IMR-90 (cell line): ENCODE data around the gene PSG5. TPM values are rescaled to one million over a fixed set of nuclear protein-coding genes. Genes with fewer than 3 reads are reported as not detected.
"Not testable (repeated sequence)": the region's sequence is repeated elsewhere in the genome, so short reads cannot be mapped to it uniquely, and the experiment has no call there.

Source experiments
- ATAC-seq: fragments of 200-7000 bp; cut with Tn5 transposase; 2 replicates; pipeline ENCODE4 v1.9.1; 2020; ENCODE audit warnings: low read depth, mild to moderate bottlenecking, moderate library complexity
- BruUV-seq: library from RNA; stranded (reverse); fragments of 400-500 nt; replicated peaks from 2 replicates; lab custom pipeline; 2021; lab: Mats Ljungman, UMichigan
- CTCF ChIA-PET: fragments of 300-600 bp; formaldehyde crosslinking; extraction: SDS; loops from one replicate; lab custom pipeline; 2021; ENCODE audit warnings: antibody characterized with exemption; lab: Yijun Ruan, JAX
- POLR2A ChIA-PET: fragments of 300-600 bp; sonication (Branson Sonifier 250); formaldehyde crosslinking; loops from one replicate; lab custom pipeline; 2022; ENCODE audit warnings: antibody characterized with exemption; ENCODE audit not compliant: unreplicated experiment; lab: Charles Lee
- DNase-seq: peaks from one replicate; pipeline ENCODE4 v3.0.0; 2013
- H2AFZ ChIP-seq: replicated peaks from 2 replicates; pipeline ENCODE3; 2013; ENCODE audit warnings: low read length, mild to moderate bottlenecking; ENCODE audit not compliant: poor library complexity
- H2AK5ac ChIP-seq: 2 replicates; pipeline ENCODE4 v1.6.1; 2013; ENCODE audit warnings: low read depth, low read length, inconsistent platforms
- H2AK9ac ChIP-seq: replicated peaks from 2 replicates; pipeline ENCODE3; 2013; ENCODE audit warnings: mild to moderate bottlenecking, low read depth, low read length, moderate library complexity; ENCODE audit not compliant: poor library complexity
- H2BK120ac ChIP-seq: 2 replicates; pipeline ENCODE4 v1.6.1; 2013; ENCODE audit warnings: low read depth, low read length, inconsistent platforms
- H2BK15ac ChIP-seq: 3 replicates; pipeline ENCODE4 v1.6.1; 2013; ENCODE audit warnings: low read depth, low read length, inconsistent platforms
- H2BK20ac ChIP-seq: 2 replicates; pipeline ENCODE4 v1.6.1; 2013; ENCODE audit warnings: low read depth, mild to moderate bottlenecking, inconsistent platforms, low read length, moderate library complexity
- H2BK5ac ChIP-seq: 2 replicates; pipeline ENCODE4 v1.6.1; 2013; ENCODE audit warnings: mild to moderate bottlenecking, low read depth, low read length, inconsistent platforms; ENCODE audit not compliant: poor library complexity, severe bottlenecking
- H3K14ac ChIP-seq: replicated peaks from 2 replicates; pipeline ENCODE4 v1.6.1; 2013; ENCODE audit warnings: low read depth, low read length, inconsistent platforms
- H3K18ac ChIP-seq: 2 replicates; pipeline ENCODE4 v1.6.1; 2013; ENCODE audit warnings: low read depth, low read length, control low read depth
- H3K23ac ChIP-seq: 2 replicates; pipeline ENCODE4 v1.6.1; 2013; ENCODE audit warnings: low read depth, low read length, inconsistent platforms
- H3K27ac ChIP-seq: 2 replicates; pipeline ENCODE4 v1.5.1; 2013; ENCODE audit warnings: mild to moderate bottlenecking, control low read depth, low read length; ENCODE audit not compliant: insufficient read depth
- H3K27me3 ChIP-seq: 2 replicates; pipeline ENCODE4 v1.6.1; 2013; ENCODE audit warnings: low read length; ENCODE audit not compliant: control insufficient read depth, insufficient read depth
- H3K36me3 ChIP-seq: 2 replicates; pipeline ENCODE4 v1.6.1; 2013; ENCODE audit warnings: low read length, mixed read lengths; ENCODE audit not compliant: control insufficient read depth, insufficient read depth
- H3K4ac ChIP-seq: 2 replicates; pipeline ENCODE4 v1.6.1; 2013; ENCODE audit warnings: low read depth, low read length, inconsistent platforms
- H3K4me1 ChIP-seq: 2 replicates; pipeline ENCODE4 v1.6.1; 2013; ENCODE audit warnings: low read length, mixed read lengths; ENCODE audit not compliant: control insufficient read depth, insufficient read depth
- H3K4me2 ChIP-seq: 2 replicates; pipeline ENCODE4 v1.6.1; 2013; ENCODE audit warnings: low read depth, mild to moderate bottlenecking, control low read depth, low read length, moderate library complexity
- H3K4me3 ChIP-seq: 2 replicates; pipeline ENCODE4 v1.5.1; 2013; ENCODE audit warnings: low read depth, mild to moderate bottlenecking, control low read depth, low read length, moderate library complexity; ENCODE audit not compliant: insufficient read depth
- H3K56ac ChIP-seq: 2 replicates; pipeline ENCODE4 v1.6.1; 2013; ENCODE audit warnings: low read length, inconsistent platforms; ENCODE audit not compliant: insufficient read depth; ENCODE audit errors: extremely low read depth
- H3K79me1 ChIP-seq, 2 experiments: 2 replicates each; pipeline ENCODE4 v1.6.1; 2013; ENCODE audit warnings: low read length in 2 of 2, inconsistent platforms in 1 of 2, low read depth in 1 of 2
- H3K9ac ChIP-seq: 2 replicates; pipeline ENCODE4 v1.6.1; 2013; ENCODE audit warnings: low read depth, low read length, control low read depth
- H3K9me1 ChIP-seq: 2 replicates; pipeline ENCODE4 v1.6.1; 2013; ENCODE audit warnings: low read length, inconsistent platforms; ENCODE audit not compliant: insufficient read depth
- H3K9me3 ChIP-seq: 2 replicates; pipeline ENCODE4 v1.6.1; 2013; ENCODE audit warnings: low read length; ENCODE audit not compliant: control insufficient read depth, insufficient read depth
- H4K20me1 ChIP-seq: 2 replicates; pipeline ENCODE4 v1.6.1; 2013; ENCODE audit warnings: low read length, inconsistent platforms; ENCODE audit not compliant: insufficient read depth
- H4K5ac ChIP-seq: 2 replicates; pipeline ENCODE4 v1.6.1; 2013; ENCODE audit warnings: mild to moderate bottlenecking, low read depth, low read length, control low read depth
- H4K8ac ChIP-seq, 2 experiments: 2 replicates each; pipeline ENCODE4 v1.6.1; 2013; ENCODE audit warnings: low read depth in 2 of 2, low read length in 2 of 2, control low read depth in 1 of 2, inconsistent platforms in 1 of 2
- H4K91ac ChIP-seq: 2 replicates; pipeline ENCODE4 v1.6.1; 2013; ENCODE audit warnings: low read depth, low read length, inconsistent platforms; ENCODE audit not compliant: insufficient read depth
- MAZ ChIP-seq: IDR thresholded peaks from 2 replicates; pipeline ENCODE4 v1.6.1; 2012; ENCODE audit warnings: low read depth, mild to moderate bottlenecking, low read length, improper control_type of control experiment, moderate library complexity, borderline replicate concordance
- WGBS, 2 experiments: methylation state at CpG; one replicate each; pipeline versions ENCODE4 v1.1.5 to v1.1.7; 2013; ENCODE audit warnings: missing lambda C conversion rate in 2 of 2; ENCODE audit not compliant: insufficient read length in 1 of 2; ENCODE audit errors: extremely low coverage in 2 of 2; 5-methylcytosine and 5-hydroxymethylcytosine counted together
- dilution Hi-C: fragments of 300-500 bp; cut with HindIII; formaldehyde crosslinking; loops from one replicate; pipeline ENCODE4 v1.14.3; 2018; ENCODE audit warnings: low sequenced_read_pairs; ENCODE audit not compliant: unreplicated experiment
- in situ Hi-C: fragments of 300-500 bp; cut with MboI; formaldehyde crosslinking; loops from 3 replicates; pipeline ENCODE4 v1.14.3; 2019; ENCODE audit warnings: low sequenced_read_pairs, inconsistent platforms, mixed read lengths
- intact Hi-C: fragments of 100-400 bp; cut with micrococcal nuclease; formaldehyde crosslinking; loops from 2 replicates; pipeline ENCODE4 v1.10.0; 2022
- polyA plus RNA-seq, 3 experiments: library from polyadenylated mRNA; depleted of rRNA; stranded (reverse); fragments of >200 nt; gene quantifications; 2 replicates each; pipeline ENCODE4 v1.2.3, GENCODE V29; 2012; ENCODE audit warnings: low replicate concordance in 1 of 3
- total RNA-seq: library from RNA; depleted of rRNA; stranded (reverse); fragments of >200 nt; gene quantifications from 2 replicates; pipeline ENCODE4 v1.2.3, GENCODE V29; 2012; rRNA removed

PSG5 gene
- total and polyA plus RNA-seq, 2 of the 4 experiments (the other 2 are of a cell fraction): 50.7 to 75.9 TPM

DNA sequence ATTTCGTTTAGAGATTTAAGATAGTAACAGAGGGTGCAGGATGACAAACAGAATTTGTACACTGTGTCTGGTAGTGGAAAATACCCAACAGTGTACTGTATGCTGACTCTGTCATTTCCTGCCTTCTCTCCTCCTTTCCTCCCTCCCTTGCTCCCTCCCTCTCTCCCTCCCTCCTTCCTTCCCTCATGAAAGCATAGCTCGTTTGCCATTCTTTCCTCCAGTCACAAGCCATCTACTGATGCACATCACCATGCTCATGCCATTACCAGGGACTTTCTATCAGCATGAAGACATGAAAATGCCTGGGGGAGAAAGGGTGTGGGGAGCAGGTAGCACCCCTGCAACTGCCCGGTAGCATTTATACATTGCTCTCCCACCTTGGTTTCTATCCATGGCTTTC is 66.8 kb downstream of the PSG5 start:
- H3K36me3 ChIP-seq, BruUV-seq, dilution Hi-C loops, H3K9me3 ChIP-seq, H3K4me2 ChIP-seq, CTCF ChIA-PET, H2AFZ ChIP-seq, H3K4me3 ChIP-seq, H4K20me1 ChIP-seq, H3K27me3 ChIP-seq, H2AK9ac ChIP-seq, in situ Hi-C loops, intact Hi-C loops: not testable (repeated sequence)
- Histone ChIP-seq H3K9me1 (peaks cover 12% of the 10 kb centered on the region; the same call in 1 of the 2 replicates), H4K91ac (peak overlapping the region; percentile 85), H3K9ac (peak overlapping the region; percentile 33; the same call in 1 of the 2 replicates), H3K14ac (peak overlapping the region; percentile 95), H2BK5ac (peak overlapping the region; percentile 100), H2AK5ac (peak overlapping the region; percentile 100), H3K79me1 (peaks cover 0 to 17% of the 10 kb centered on the region in 2 experiments; a peak in 3 of 4 replicates), H3K4ac (peak overlapping the region; percentile 96), H3K56ac (peak overlapping the region; percentile 96), H3K23ac (peak overlapping the region; percentile 79), H4K8ac (peak overlapping the region; percentile 44 to 91), H3K4me1 (peaks cover 13% of the 10 kb centered on the region; the same call in 1 of the 2 replicates), H2BK120ac (peak overlapping the region; percentile 98), H2BK15ac (peak overlapping the region; percentile 45; the same call in 2 of the 3 replicates), H3K27ac (peak overlapping the region; percentile 93), H3K18ac (peak overlapping the region; percentile 72), H4K5ac (peak overlapping the region; percentile 95), H2BK20ac (peak overlapping the region; percentile 97)
- POLR2A ChIA-PET: interaction anchor here (0.6 to 0.7 kb wide), 2 partner anchors 67 to 221 kb away, joined by 3 read pairs; partner anchors contain the start of gene PSG5
- ATAC-seq: peak; percentile 39
- peak; percentile 44 for DNase-seq
- TF ChIP-seq MAZ: peak; percentile 47; the same call in 1 of the 2 replicates
- WGBS, 2 experiments: 0% methylated on average over 1 of the region's 3 CpGs; no CpG with 5 or more reads in 1 of the 2 experiments

Other genes with a start within 250 kb of the PSG5 start
- gene PSG7, start 249.3 kb downstream of the PSG5 start, total RNA-seq: under 0.01 and 0.28 TPM in 2 replicates
- gene PSG7, start 249.3 kb downstream of the PSG5 start, polyA plus RNA-seq (2012; rRNA removed): 0.24 and 0.26 TPM in 2 replicates
- 0.18 and 0.28 TPM in 2 replicates for gene PSG11, start 160.1 kb downstream of the PSG5 start, total RNA-seq
- 0.07 and 0.23 TPM in 2 replicates for gene PSG11, start 160.1 kb downstream of the PSG5 start, polyA plus RNA-seq (2012; rRNA removed)
- gene PSG2, start 103.8 kb downstream of the PSG5 start, total RNA-seq: 0.18 and 0.28 TPM in 2 replicates
- gene PSG2, start 103.8 kb downstream of the PSG5 start, polyA plus RNA-seq (2012; rRNA removed): 0.29 and 0.31 TPM in 2 replicates
- 87.5 and 106 TPM in 2 replicates for gene PSG4, start 19.1 kb upstream of the PSG5 start, total RNA-seq
- gene PSG4, start 19.1 kb upstream of the PSG5 start, polyA plus RNA-seq (2012; rRNA removed): 211 and 223 TPM in 2 replicates
- 0.28 and 0.54 TPM in 2 replicates for gene PSG9, start 83.0 kb upstream of the PSG5 start, total RNA-seq
- 1.1 TPM in 2 replicates for gene PSG9, start 83.0 kb upstream of the PSG5 start, polyA plus RNA-seq (2012; rRNA removed)
- under 0.01 TPM in 1 of 2 replicates, not detected in the other for gene CD177, start 167.2 kb upstream of the PSG5 start, total RNA-seq
- gene CD177, start 167.2 kb upstream of the PSG5 start, polyA plus RNA-seq (2012; rRNA removed): 0.14 and 0.17 TPM in 2 replicates
- gene TEX101, start 228.4 kb upstream of the PSG5 start, total RNA-seq: not detected in 2 replicates
- gene TEX101, start 228.4 kb upstream of the PSG5 start, polyA plus RNA-seq (2012; rRNA removed): not detected in 2 replicates